Astrocyte of the cerebellum (primary cell): Measurements from ENCODE around the gene WNT8A.

ENCODE experiments used
- DNase-seq: peaks from one replicate; pipeline ENCODE4 v3.0.0-alpha.2; 2011; ENCODE audit warnings: low read depth
- H3K4me3 ChIP-seq: 2 replicates; pipeline ENCODE4 v1.5.1; 2011; ENCODE audit warnings: mild to moderate bottlenecking, low read depth, low read length, moderate library complexity
- CTCF ChIP-seq: IDR thresholded peaks from 2 replicates; pipeline ENCODE4 v1.5.1; 2012; ENCODE audit warnings: low read length, low read depth, moderate library complexity, mild to moderate bottlenecking; ENCODE audit errors: missing control alignments
- in situ Hi-C: cut with HindIII; loops from 2 replicates; pipeline ENCODE4 v1.10.0; 2017; ENCODE audit warnings: low sequenced_read_pairs

WNT8A gene

DNA sequence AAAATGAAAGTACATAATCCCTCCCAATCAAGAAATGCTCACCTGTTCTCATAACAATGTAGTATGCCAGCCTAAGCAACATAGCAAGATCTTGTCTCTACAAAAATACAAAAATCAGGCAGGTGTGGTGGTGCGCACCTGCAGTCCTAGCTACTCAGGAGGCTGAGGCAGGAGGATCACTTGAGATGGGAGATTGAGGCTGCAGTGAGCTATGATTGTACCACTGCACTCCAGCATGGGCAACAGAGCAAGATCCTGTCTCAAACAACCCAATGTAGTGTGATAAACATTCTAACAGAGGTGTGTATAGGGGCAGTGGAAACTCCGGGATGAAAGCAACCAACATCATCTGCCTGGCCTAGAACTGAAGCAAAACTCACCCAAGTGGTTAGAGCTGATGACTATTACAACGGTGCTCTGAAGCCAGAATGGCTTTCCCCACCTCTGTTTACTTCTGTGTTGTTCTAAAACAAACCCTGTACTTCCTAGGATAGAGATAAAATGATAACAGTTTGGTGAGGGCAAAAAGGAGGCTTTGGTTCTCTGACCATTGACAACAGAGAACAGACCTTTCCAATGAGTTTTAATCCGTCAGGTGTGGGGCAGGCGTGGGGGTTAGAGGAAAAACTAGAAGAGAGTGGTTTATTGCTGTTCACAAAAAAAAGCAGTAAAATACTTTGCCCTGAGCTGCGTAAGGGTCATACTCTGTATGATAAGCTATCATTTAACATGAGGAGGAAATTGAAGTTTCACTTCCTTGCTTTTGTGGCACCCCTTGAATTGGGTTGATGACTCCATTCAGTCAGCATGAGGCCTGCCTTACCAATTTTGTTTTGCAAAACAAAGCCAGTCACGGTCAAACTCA, 18.9 kb downstream of the WNT8A start:
- H3K4me3 ChIP-seq = no peak overlapping the region
- no peak for DNase-seq
- in situ Hi-C loops = no loop called here
- no peak for TF ChIP-seq CTCF

GRCh38 chr5:138103319-138103637, 19.4 kb downstream of the WNT8A start:
- in situ Hi-C loops = no loop called here
- no peak for TF ChIP-seq CTCF
- no peak overlapping the region for H3K4me3 ChIP-seq
- DNase-seq = no peak

DNA sequence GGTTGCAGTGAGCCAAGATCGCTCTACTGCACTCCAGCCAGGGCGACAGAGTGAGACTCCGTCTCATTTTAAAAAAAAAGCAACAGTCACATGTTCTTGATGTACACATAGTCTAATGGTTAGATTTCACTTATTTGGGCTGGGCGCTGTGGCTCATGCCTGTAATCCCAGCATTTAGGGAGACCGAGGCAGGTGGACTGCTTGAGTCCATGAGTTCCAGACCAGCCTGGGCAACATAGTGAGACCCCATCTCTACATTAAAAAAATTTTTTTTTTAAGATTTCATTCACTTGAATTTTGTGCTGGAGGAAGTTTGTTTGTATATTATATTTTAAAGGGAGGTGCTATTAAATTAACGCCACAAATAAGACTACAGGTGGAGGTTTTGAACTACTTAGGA, 21.9 kb downstream of the WNT8A start:
- no peak overlapping the region for H3K4me3 ChIP-seq
- in situ Hi-C loops = no loop called here
- TF ChIP-seq CTCF = no peak
- DNase-seq = no peak

GRCh38 chr5:138107213-138107612, 23.4 kb downstream of the WNT8A start:
- in situ Hi-C loops = no loop called here
- no peak for TF ChIP-seq CTCF
- no peak for DNase-seq
- H3K4me3 ChIP-seq = no peak overlapping the region

GRCh38 chr5:138109463-138110265, 25.8 kb downstream of the WNT8A start:
- in situ Hi-C loops = no loop called here
- DNase-seq = no peak
- TF ChIP-seq CTCF = no peak
- H3K4me3 ChIP-seq = no peak overlapping the region

- no peak overlapping the region for H3K4me3 ChIP-seq
- in situ Hi-C loops = no loop called here
- TF ChIP-seq CTCF = no peak
- DNase-seq = no peak
Observed at GRCh38 chr5:138110266-138110963, 26.6 kb downstream of the WNT8A start.
